Activated CD4-positive, alpha-beta T cell treated with anti-CD3 and anti-CD28 coated beads, Interleukin-2, amount 50 U/mL, for 48 hours (primary cell): ENCODE results near the gene ONECUT3.
"Not testable (repeated sequence)": the region's sequence is repeated elsewhere in the genome, so short reads cannot be mapped to it uniquely, and the experiment has no call there.

ENCODE experiments used
- DNase-seq, 2 experiments: peaks; one replicate each; pipeline ENCODE4 v3.0.0-alpha.2; 2020

ONECUT3 gene

DNA sequence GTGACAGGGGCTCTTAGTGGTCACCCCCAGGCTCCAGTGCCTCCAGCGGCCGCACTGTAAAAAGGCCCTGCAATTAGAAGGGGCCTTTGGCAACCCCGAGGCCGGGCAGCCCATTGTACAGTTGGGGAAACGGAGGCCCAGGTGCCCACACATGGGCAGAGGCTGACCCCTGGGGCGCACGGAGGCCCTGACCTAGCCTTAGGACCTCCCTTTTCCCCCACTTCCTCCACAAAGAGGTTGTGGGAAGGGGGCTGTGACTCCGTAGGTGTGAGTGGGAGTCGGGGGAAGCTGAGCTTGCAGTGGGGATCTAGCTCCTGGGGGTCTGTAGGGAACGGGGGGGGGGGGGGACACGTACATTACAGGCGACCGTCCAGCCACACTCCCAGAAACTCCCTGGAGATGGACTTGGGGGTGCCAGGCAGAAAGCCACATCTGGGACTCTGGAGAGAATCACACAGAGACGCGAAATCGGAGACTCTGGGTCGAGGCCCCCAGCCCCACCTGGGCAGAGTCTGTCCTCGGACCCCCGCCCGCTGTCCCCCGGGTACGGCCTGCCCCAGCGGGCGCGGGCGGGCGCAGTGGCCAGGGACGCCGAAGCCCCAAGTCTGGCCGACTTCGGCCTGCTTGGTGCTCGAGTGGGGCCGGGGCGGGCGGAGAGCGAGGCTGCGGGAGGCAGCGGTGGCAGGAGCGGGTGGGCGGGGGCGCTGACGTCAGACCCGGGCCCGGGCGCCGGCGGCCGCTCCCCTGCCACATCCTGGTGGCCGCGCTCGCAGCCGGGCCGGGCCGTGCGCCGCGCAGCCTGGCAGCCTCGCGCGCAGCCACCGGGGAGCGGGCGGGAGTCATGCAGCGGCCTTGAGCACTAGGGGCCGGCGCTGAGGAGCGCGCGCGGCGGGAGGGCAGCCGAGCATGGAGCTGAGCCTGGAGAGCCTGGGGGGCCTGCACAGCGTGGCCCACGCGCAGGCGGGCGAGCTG, at the start of gene ONECUT3:
Gene ONECUT3, plus strand, starts transcription at position 750 of the 972 bp plus-strand sequence. Its CDS starts 157 bp downstream, at position 907.
- DNase-seq = no peak

DNA sequence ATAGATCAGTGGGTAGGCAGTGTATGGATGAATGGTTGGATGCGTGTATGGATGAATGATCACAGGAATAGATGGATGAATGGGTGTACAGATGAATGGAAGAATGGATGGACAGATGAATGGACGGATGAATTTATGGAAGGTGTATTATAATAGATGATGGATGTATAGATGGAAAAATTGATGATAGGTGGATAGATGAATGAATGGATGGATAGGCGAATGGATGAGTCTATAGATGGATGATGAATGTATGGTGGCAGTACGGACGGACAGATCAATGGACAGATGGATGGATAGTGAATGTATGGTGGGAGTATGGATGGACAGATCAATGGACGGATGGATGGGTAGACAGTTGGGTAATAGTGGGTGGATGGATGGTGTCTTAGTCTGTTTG, 49.0 kb upstream of the ONECUT3 start:
- no peak for DNase-seq

DNA sequence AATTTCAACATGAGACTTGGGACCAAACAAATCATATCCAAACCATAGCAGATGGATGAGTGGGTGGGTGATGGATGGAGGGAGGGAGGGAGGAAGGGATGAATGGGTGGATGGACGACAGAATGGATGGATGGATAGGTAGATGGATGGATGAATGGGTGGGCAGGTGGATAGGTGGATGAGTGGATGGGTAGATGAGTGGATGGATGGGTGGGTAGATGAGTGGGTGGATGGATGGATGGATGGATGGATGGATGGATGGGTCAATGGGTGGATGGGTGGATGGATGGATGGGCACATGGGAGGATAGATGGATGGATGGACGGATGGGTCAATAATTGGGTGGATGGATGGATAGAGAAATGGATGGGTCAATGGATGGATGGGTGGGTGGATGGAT, 47.9 kb upstream of the ONECUT3 start:
- DNase-seq = no peak

DNA sequence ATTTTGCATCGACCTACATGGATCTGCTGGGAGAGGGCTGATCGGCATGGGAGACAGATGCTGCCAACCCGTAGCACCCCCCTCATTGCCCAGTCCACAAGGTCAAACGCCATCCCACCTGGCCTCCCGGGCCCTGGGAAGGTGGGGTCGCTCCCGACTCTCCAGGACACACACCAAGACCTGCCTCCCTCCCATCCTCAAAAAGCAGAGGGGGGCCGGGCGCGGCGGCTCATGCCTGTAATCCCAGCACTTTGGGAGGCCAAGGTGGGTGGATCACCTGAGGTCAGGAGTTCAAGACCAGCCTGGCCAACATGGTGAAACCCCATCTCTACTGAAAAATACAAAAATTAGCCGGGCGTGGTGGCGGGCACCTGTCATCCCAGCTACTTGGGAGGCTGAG, 46.7 kb upstream of the ONECUT3 start:
- not testable (repeated sequence) for DNase-seq

DNA sequence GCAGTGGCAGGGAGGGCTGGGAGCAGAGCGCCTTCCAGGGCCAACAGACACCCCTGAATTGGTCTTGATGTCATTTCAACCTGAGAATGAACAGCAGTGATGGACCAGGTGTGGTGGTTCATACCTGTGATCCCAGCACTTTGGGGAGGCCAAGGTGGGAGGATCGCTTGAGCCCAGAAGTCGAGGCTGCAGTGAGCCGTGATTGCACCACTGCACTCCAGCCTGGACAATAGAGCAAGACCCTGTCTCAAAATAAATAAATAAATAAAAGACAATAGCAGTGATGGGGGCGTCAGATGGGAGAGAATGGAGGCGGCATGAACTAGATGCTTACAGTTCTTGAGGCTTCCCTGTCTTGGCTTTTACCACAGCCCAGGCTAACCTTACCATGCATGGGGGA, 46.1 kb upstream of the ONECUT3 start:
- no peak for DNase-seq

DNA sequence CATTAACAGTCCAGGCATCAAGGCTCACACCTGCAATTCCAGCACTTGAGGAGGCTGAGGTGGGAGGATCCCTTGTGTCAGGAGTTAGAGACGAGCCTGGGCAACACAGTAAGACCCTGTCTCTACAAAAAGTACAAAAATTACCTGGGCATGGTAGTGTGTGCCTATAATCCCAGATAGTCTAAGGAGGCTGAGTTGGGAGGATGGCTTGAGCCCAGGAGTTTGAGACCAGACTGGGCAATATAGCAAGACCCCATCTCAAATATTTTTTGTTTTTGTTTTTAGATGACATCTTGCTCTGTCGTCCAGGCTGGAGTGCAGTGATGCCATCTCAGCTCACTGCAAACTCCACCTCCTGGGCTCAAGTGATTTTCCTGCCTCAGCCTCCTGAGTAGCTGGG, 40.1 kb upstream of the ONECUT3 start:
- no peak for DNase-seq

DNA sequence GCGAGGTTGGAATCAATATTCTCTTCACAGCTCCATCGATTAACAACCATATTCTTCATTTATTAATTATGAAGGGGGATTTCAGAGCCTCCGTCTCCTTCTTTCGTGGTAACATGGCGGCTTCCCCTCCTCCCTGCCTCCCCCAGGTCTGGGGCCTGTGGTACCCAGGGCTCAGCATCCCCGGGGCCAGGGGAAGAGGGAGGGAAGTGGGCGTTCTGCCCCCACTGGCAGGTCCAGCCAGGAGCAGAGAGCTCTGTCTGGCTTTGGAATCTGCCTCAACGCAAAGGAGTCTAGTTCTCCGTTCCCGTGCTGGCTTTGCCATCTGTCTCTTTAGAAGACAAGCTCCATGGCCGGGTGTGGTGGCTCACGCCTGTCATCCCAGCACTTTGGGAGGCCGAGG, 37.8 kb upstream of the ONECUT3 start:
- no peak for DNase-seq

DNA sequence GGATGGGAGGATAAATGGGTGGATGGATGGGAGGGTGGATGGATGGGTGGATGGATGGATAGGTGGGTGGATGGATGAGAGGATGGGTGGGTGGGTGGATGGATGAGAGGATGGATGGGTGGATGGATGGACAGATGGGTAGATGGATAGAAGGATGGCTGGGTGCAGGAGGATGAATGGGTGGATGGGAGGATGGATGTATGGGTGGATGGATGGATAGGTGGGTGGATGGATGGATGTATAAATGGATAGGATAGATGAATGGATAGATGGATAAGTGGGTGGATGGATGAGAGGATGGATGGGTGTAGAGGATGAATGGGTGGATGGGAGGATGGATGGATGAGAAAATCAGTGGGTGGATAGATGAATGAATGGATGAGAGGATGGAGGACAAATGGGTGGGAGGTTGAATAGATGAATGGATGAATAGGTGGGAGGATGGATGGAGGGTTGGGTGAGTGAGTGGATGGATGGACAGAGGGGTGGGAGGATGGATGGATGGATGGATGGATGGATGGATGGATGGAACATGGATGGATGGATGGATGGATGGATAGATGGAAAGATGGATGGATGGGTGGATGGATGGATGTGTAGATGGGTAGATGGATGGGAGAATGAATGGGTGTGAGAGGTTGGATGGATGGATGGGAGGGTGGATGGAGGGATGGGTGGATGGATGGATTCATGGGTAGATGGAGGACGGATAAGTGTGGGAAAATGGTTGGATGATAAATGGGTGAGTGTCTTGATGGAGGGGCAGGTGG, 35.9 kb upstream of the ONECUT3 start:
- DNase-seq = no peak

DNA sequence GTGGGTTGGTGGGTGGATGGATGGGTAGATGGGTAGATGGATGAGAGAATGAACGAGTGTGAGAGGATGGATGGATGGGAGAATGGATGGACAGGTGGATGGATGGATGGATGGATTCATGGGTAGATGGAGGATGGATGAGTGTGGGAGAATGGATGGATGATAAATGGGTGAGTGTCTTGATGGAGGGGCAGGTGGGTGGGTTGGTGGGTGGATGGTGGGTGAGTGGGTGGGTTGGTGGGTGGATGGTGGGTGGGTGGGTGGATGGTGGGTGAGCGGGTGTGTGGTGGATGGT, 35.4 kb upstream of the ONECUT3 start:
- no peak for DNase-seq

DNA sequence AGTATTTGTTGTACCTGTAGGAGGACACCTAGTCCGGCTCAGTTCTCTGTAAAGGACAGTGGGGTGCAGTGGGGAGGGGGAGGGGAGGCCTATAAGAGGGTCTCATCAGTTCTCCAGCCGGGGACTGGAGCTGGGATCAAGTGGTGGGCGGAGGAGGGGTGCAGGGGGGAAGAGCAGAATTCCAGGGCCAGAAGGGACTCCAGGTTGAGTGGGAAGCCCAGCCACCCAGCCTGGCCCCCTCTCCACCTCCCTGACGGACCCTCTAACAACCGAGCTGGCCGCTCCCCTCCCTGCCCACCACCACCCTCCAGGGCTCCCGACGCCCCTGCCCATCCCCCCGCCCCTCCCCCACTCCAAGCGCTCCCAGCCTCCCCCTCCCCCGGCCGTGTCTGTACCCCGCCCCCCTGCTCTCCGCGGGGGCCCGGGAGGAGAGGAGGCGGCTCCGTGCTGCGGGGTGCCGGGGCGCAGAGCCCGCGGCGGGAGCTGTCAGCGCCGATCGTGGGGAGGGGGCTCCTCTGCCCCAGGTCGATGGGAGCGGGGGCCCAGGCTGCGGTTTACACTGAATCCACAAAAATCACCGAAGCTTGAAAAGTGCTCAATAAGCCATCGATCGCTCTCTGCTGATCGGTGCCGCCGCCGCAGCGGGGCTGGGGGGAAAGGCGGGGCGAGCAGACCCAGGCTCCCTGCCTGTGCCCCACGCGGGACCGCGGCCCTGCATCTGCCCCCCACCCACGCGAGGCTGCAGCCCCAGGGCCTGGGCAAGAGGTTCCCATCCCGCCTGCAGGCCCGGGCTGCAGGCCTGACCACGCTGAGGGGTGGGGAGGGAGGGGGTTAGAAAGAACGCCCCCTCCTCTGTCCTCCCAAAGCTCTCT, 34.6 kb upstream of the ONECUT3 start:
- no peak for DNase-seq

DNA sequence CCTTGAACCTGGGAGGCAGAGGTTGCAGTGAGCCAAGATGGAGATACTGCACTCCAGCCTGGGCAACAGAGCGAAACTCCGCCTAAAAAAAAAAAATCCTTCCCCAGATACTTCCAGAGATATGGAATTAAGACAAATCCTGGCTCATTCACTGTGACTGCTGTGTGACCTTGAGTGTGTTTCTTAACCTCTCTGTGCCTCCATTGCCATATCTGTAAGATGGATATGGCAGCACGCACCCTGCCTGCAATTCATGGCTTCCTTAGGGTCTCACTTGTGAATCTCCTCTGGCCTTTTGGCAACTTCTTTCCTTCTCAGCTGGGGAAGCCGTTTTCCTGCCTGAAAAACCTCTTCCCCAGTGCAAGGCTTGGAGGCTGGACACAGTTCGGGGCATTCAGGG, 33.8 kb upstream of the ONECUT3 start:
- DNase-seq = no peak

DNA sequence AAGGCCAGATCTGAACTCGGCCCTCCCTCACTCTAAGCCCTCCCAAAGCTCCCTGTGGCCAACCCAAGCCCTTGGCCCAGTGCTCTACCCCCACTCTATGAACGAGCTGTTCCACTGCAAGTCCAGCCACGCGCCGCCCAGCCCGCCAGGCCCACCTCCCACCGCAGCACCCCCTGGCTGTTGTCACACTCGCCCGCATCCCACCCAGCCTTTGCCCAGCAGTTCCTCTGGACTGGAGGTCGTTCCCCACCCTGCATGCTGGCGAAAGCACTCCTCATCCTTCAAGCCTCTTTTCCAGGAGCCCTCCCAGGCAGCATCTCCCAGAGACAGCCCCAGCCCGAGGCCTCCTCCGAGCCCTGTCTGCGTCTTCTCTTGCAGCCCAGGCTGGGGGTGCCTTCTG, 33.1 kb upstream of the ONECUT3 start:
- DNase-seq = no peak

DNA sequence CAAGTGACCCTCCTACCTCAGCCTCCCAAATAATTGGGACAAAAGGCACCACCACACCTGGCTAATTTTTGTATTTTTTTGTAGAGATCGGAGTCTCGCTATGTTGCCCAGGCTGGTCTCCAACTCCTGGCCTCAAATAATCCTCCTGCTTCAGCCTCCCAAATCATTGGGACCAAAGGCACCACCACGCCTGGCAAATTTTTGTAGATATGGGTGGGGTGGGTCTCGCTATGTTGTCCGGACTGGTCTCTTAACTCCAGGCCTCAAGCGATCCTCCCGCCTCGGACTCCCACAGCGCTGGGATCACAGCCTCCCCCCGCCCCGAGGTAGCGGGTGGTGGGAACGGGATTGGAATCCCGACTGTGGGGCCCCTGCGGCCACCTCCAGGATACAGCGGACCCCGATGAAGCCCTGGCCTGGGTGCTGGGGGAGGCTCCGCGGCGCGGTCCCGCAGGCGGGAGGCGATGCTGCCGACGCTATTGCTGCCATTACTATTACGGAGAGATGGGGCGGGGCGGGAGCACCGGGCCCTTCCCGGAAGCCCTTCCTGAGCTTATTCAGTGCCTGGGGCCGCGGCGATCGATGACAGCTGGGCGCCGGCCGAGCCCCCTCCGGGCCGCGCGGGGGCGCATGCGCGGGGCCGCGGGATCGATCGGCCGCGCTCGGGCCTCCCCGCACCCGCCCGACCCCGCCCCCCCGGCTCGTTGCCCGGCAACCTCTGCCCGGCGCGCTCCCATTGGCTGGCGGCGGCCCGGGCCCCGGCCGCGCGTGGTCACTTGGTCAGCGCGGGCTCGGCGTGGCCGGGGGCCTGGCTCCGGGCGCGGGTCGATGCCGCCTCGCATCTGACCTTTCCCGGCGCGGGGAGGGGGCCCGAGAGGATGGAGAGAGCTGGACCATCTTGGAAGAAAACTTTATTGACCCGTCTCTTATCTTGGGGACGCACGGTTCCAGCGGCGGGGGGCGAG, 27.9 kb upstream of the ONECUT3 start:
- peak; percentile 58 to 63 for DNase-seq

DNA sequence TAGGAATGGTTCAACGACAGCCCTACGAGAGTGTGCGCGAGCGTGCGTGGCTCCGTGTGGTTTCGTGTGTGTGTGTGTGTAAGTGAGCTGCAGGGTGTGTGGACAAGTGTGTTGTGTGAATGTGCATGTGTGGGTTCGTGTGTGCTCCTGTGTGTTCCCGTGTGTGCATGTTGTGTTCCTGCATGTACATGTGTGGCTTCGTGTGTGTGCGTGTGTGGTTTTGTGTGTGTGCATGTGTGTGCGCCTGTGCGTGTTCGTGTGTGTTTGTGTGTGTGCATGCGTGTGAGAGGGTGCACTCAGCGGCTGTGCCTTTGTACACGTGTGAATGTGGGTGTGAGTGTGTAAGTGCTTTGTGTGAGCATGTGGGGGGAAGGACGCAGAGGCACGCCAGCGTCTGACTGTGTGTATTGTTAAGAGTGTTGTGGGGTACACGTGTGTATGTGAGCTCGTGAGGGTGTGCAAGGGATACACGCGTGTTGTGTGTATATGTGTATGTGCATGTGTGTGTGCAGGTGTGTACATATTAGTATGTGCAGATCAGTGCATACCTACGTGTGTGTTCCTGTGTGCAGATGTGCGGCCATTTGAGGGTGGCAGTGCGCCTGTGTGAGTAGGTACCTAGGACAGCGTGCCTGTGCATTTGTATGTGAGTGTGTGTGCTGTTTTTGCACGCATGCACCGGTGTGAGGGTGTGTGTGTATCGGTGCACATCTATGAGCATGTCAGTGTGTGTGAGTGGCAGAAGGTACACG, 24.3 kb upstream of the ONECUT3 start:
- no peak for DNase-seq

DNA sequence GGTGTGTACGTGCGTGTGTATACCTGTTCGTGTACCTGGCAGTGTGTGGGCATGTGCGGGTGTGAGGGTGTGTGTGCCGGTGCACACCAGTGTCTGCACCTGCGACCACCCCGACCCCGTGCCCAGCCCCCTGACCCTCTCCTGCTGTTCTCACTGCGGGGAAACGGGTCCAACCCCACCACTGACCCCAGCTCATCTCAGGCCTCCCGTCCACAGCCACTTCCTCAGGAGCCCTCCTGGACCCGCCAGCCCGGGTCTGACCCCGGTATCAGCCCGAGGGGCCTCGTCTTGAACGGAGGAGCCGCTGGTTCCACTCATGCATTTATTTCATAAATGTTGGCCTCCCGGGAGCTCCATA, 23.8 kb upstream of the ONECUT3 start:
- DNase-seq = no peak

DNA sequence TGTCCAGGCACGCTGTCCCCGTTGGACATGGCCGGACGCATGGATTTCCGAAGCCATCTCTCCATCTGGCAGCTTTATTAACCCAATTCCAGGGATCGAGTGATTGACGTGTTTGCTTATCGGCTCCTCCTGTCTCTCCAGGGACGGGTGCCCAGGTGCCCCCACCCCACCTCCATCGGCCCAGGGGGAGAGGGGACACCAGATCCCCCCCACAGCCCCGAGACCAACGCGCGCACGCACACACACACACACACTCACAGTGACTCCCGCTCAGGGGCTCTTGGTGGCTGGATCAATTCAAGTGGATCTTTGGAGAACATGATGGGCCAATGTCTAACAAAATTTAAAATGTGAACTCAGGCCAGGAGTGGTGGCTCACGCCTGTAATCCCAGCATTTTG, 23.1 kb upstream of the ONECUT3 start:
- no peak for DNase-seq

DNA sequence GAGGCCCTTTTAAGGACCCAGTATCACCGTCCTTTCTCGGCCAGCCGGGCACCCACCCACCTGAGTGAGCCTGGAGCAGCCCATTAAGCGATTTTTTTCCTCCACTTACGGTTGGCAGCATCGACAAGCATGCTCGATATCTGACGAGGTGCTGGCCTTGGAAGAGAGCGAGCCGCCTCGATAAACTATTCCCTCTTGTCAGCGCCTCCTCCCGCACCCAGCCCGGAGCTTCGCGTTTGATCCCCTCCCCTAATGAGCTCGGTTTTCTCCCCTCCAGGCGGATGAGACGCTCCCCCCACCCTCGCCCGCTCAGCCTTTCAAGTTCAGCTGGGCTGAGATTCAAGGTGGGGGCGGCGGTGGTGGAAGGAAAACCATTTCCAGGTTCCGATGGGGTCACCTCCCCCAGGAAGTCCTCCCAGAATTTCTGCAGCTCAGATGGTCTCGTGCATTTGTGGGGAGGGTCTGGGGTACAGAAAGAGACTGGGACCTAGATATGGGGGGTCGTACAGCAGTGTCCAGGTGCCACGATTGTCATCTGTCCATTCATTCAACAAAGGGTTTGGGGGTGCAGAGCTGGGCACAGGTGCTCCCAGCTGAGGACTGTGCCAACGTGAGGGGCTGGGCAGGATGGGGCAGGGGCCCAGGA, 18.9 kb upstream of the ONECUT3 start:
- DNase-seq = no peak

DNA sequence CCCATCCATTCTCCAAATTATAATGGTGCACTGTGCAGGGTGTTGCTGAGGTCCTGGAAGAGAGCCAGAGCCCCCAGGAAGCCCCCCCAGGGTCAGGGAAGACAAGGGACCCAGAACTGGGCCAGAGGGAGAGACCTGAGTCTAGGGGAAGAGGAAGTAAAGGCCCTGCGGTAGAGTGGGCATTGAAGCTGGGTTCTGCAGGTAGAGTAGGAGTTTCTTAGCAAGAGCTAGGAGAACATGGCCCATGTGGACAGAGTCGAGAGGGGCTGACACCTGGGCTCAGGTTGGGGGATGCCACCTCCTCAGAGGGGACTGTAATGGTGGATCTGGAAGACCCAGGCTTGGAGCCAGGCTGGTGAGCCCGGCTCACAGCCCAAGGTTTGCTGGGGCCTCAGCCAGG, 17.0 kb upstream of the ONECUT3 start:
- no peak for DNase-seq

DNA sequence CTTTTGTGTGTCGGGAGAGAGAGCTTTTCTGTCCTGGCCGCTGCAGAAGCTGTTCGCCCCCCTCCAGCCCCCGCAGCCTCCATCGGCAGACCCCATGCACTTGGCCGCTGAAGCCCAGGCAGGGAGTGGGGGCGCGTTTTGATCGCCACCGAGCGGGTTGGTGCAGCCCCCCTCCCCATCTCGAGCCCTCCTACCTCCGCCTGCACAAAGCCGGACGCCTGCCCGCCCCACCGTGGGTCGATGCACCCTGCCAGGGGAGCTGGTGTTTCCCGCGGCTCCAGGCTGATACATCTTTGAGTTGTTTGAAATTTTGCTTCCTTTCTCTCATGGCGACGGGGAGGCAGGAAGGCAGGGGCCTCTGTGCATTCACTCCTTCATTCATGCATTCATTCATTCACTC, 16.4 kb upstream of the ONECUT3 start:
- no peak for DNase-seq

DNA sequence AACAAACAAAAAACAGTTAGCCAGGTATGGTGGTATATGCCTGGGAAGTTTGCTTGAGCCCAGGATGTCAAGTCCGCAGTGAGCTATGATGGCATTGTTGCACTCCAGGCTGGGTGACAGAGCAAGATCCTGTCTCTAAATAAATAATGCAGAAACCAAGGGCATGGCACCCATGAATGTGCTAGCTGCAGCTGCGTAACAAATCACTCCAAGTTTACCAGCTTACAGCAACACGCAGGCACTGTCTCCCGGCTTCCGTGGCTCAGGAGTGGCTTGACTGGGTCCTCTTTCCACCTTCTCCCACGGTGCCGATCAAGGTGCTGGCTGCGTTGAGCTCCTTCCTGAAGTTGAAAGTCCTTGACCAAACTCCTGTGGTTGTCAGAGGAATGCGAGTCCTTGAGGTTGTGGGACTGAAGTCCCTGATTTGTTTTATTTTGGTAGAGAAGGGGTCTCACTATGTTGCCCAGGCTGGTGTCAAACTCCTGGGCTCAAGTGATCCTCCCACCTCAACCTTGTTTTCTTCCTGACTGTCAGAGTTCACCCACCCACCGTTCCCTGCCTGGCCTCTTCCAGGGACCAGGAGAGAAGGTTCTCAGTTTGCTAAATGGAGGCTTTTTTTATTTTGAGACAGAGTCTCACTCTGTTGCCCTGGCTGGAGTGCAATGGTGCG, 13.2 kb upstream of the ONECUT3 start:
- DNase-seq = no peak
